BJ (cell line): ENCODE results near the gene PODN. TPM values are rescaled to one million over a fixed set of nuclear protein-coding genes. Genes with fewer than 3 reads are reported as not detected.

Source experiments
- CTCF ChIA-PET: fragments of 350-600 bp; formaldehyde crosslinking; extraction: SDS; loops from one replicate; lab custom pipeline; 2021; ENCODE audit warnings: antibody characterized with exemption, inconsistent platforms; lab: Yijun Ruan, JAX
- POLR2A ChIA-PET: fragments of 300-600 bp; sonication (Branson Sonifier 250); formaldehyde crosslinking; extraction: SDS; loops from one replicate; lab custom pipeline; 2021; ENCODE audit warnings: antibody characterized with exemption; lab: Charles Lee
- DNase-seq: peaks from one replicate; pipeline ENCODE4 v3.0.0-alpha.2; 2011; ENCODE audit warnings: low read depth
- H3K27me3 ChIP-seq: 2 replicates; pipeline ENCODE4 v1.6.0; 2011; ENCODE audit warnings: low read length; ENCODE audit not compliant: control insufficient read depth, insufficient read depth
- H3K36me3 ChIP-seq: 2 replicates; pipeline ENCODE4 v1.5.1; 2011; ENCODE audit warnings: low read length; ENCODE audit not compliant: control insufficient read depth, insufficient read depth
- H3K4me3 ChIP-seq: 2 replicates; pipeline ENCODE4 v1.5.1; 2011; ENCODE audit warnings: low read depth, mild to moderate bottlenecking, control low read depth, low read length
- CTCF ChIP-seq: IDR thresholded peaks from 2 replicates; pipeline ENCODE4 v1.5.1; 2011; ENCODE audit warnings: low read depth, mild to moderate bottlenecking, control low read depth, inconsistent platforms, low read length, moderate library complexity; ENCODE audit not compliant: insufficient read depth
- polyA minus RNA-seq: library from RNA; depleted of rRNA, polyadenylated mRNA; stranded (reverse); fragments of >200 nt; gene quantifications from 2 replicates; pipeline ENCODE4 v1.2.3, GENCODE V29; 2011; rRNA and poly(A)+ RNA removed
- polyA plus RNA-seq: library from polyadenylated mRNA; depleted of rRNA; stranded (reverse); fragments of >200 nt; gene quantifications from 2 replicates; pipeline ENCODE4 v1.2.3, GENCODE V29; 2011; rRNA removed

Gene PODN
- 54.5 and 107 TPM in 2 replicates for polyA plus RNA-seq
- polyA minus RNA-seq: 29.5 and 31.6 TPM in 2 replicates

DNA sequence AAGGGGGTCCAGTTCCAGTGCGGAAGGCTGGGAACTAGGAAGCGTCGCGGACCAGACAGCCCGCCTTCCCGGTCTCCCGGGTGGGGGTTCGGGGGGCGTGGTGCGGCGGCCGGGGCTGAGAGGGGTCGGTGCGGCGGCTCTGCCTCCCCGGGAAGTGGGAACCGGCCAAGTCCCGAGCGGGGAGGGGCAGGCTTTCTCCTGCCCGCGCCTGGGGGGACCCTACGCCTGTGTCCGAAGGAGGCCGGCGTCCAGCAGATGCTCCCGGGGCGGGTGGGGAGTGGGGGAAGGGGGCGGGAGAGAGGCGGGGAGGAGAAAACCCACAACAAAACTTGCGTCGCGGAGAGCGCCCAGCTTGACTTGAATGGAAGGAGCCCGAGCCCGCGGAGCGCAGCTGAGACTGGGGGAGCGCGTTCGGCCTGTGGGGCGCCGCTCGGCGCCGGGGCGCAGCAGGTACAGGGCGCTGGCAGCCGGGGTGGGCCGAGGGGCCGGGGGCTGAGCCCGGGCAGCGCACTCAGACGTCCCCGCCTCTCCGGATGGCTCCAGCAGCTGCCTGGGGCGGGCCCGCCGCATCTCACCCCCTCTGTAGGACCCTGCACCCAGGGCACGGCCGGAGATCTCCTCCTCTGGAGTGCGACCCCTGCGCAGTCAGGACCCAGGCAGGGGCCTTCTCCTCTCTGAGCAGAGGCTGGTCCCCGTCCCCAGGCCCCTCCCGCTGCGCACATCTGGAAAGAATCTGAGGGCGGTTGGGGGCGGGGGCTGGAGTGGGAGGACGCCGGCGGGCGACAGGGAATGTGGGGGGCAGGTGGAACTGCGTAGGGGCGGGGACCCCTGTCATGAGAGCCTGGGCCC lies at the start of gene PODN:
TSS of gene PODN (plus strand) at position 355 of the 849 bp plus-strand sequence. CDS start 7,643 bp downstream, outside the sequence.
- Histone ChIP-seq H3K36me3 (peaks cover 5% of the 10 kb centered on the region; the same call in 1 of the 2 replicates), H3K27me3 (no peaks in the 10 kb centered on the region), H3K4me3 (peak within 1 kb of the TSS; percentile 78)
- DNase-seq: no peak
- ChIA-PET POLR2A (no interaction called here), CTCF (interaction anchor here (1.2 kb wide), 1 partner anchor 110 kb away, joined by 3 read pairs; no protein-coding TSS in a partner anchor)
- TF ChIP-seq CTCF: no peak

- TF ChIP-seq CTCF: no peak
- no peaks in the 10 kb centered on the region for H3K36me3 ChIP-seq
Measured at GRCh38 chr1:53014791-53015507, 47.1 kb upstream of the PODN start.

GRCh38 chr1:53015508-53015860 lies 46.5 kb upstream of the PODN start:
- TF ChIP-seq CTCF: no peak
- DNase-seq: no peak
- ChIA-PET POLR2A (no interaction called here), CTCF (interaction anchor here (1.4 kb wide), 1 partner anchor 9 kb away, joined by 3 read pairs; no protein-coding TSS in a partner anchor)
- H3K27me3 ChIP-seq: no peaks in the 10 kb centered on the region
- H3K36me3 ChIP-seq: no peaks in the 10 kb centered on the region
- peak overlapping the region; percentile 64 for H3K4me3 ChIP-seq

More at GRCh38 chr1:53014791-53015507, 47.1 kb upstream of the PODN start:
- peak; percentile 32 for DNase-seq
- Histone ChIP-seq H3K4me3 (peak overlapping the region; percentile 64), H3K27me3 (no peaks in the 10 kb centered on the region)
- ChIA-PET CTCF (interaction anchor here (0.9 to 1.5 kb wide), 4 partner anchors 10 to 171 kb away, joined by 3 to 4 read pairs (median 3); no protein-coding TSS in a partner anchor), POLR2A (no interaction called here)

DNA sequence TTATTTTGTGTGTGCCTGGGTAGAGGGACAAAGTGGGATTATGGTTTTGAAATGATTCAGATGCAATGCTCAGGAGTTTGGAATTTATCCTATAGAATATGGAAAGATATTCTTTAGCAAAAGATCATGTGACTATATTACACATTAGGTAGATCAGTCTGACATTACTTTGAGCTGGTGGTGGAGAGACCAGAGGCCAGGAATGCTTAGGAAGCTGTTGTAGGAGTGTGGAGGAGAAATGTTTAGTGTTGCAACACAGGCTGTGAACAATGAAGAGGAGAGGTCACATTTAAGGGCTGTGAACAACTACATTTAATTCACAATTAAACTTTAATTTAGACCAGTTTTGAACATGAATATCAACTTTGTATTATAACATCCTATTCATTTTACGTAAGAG lies 45.3 kb upstream of the PODN start:
- Histone ChIP-seq H3K4me3 (no peak overlapping the region), H3K36me3 (no peaks in the 10 kb centered on the region), H3K27me3 (no peaks in the 10 kb centered on the region)
- CTCF ChIA-PET: interaction anchor here (0.8 kb wide), 2 partner anchors 11 to 95 kb away, joined by 3 to 4 read pairs; partner anchors contain the start of gene ECHDC2
- no peak for DNase-seq
- no peak for TF ChIP-seq CTCF
- POLR2A ChIA-PET: no interaction called here
